ENCODE measurements around the gene FGGY. TPM values are rescaled to one million over a fixed set of nuclear protein-coding genes. Genes with fewer than 3 reads are reported as not detected.

FGGY gene
- total RNA-seq, 4 donors from 2014 or later = 12.4 to 17.5 (median 16.1) TPM

GRCh38 chr1:59302297-59302696 is 5.4 kb downstream of the FGGY start:
- DNase-seq (ENCODE audit: low spot score in 2 of 2) = no peak
- peaks cover 17% of the 10 kb centered on the region for H3K4me1 ChIP-seq
- H3K27me3 ChIP-seq = no peaks in the 10 kb centered on the region
- H3K36me3 ChIP-seq = no peaks in the 10 kb centered on the region
- TF ChIP-seq CTCF (IDR thresholded peaks at IDR 0.05) (no peak), POLR2A (IDR thresholded peaks at IDR 0.05) (no peak), EP300 (IDR thresholded peaks at IDR 0.05) (no peak), POLR2AphosphoS5 (IDR thresholded peaks at IDR 0.05) (no peak)
- no peaks in the 10 kb centered on the region for H3K9me3 ChIP-seq
- no peak overlapping the region for H3K4me3 ChIP-seq
- 95% methylated on average over 1 of the region's 1 CpG for WGBS
- no peak overlapping the region for H3K27ac ChIP-seq

- Histone ChIP-seq H3K4me1 (peaks cover 12% of the 10 kb centered on the region), H3K4me3 (no peak overlapping the region), H3K36me3 (no peaks in the 10 kb centered on the region), H3K27ac (no peak overlapping the region), H3K9me3 (no peaks in the 10 kb centered on the region), H3K27me3 (no peaks in the 10 kb centered on the region)
- TF ChIP-seq POLR2AphosphoS5 (IDR thresholded peaks at IDR 0.05) (no peak), EP300 (IDR thresholded peaks at IDR 0.05) (no peak), CTCF (IDR thresholded peaks at IDR 0.05) (no peak)
- DNase-seq (ENCODE audit: low spot score in 2 of 2) = no peak
- WGBS = 70% methylated on average over 2 of the region's 2 CpGs
Observed at GRCh38 chr1:59302871-59303270, 6.0 kb downstream of the FGGY start.

GRCh38 chr1:59305188-59305587 is 8.3 kb downstream of the FGGY start:
- Histone ChIP-seq H3K36me3 (no peaks in the 10 kb centered on the region), H3K27me3 (no peaks in the 10 kb centered on the region), H3K4me1 (no peaks in the 10 kb centered on the region), H3K27ac (no peak overlapping the region), H3K4me3 (no peak overlapping the region), H3K9me3 (no peaks in the 10 kb centered on the region)
- TF ChIP-seq CTCF (IDR thresholded peaks at IDR 0.05) (no peak), POLR2AphosphoS5 (IDR thresholded peaks at IDR 0.05) (no peak)
- no peak for DNase-seq (ENCODE audit: low spot score in 2 of 2)

- no peaks in the 10 kb centered on the region for H3K9me3 ChIP-seq
- TF ChIP-seq EP300 (IDR thresholded peaks at IDR 0.05) = no peak
- no peak for TF ChIP-seq POLR2A (IDR thresholded peaks at IDR 0.05)
- TF ChIP-seq CTCF (IDR thresholded peaks at IDR 0.05) = no peak
- no peak for TF ChIP-seq POLR2AphosphoS5 (IDR thresholded peaks at IDR 0.05)
- no peaks in the 10 kb centered on the region for H3K36me3 ChIP-seq
- no peak overlapping the region for H3K27ac ChIP-seq
- H3K4me1 ChIP-seq = no peaks in the 10 kb centered on the region
- no peaks in the 10 kb centered on the region for H3K27me3 ChIP-seq
- no peak overlapping the region for H3K4me3 ChIP-seq
- no peak for DNase-seq (ENCODE audit: low spot score in 2 of 2)
Observed at GRCh38 chr1:59307591-59307990, 10.7 kb downstream of the FGGY start.

GRCh38 chr1:59308839-59309238 is 11.9 kb downstream of the FGGY start:
- Histone ChIP-seq H3K9me3 (no peaks in the 10 kb centered on the region), H3K36me3 (no peaks in the 10 kb centered on the region), H3K27ac (no peak overlapping the region), H3K27me3 (no peaks in the 10 kb centered on the region), H3K4me1 (no peaks in the 10 kb centered on the region), H3K4me3 (no peak overlapping the region)
- TF ChIP-seq POLR2A (IDR thresholded peaks at IDR 0.05) (no peak), CTCF (IDR thresholded peaks at IDR 0.05) (no peak), EP300 (IDR thresholded peaks at IDR 0.05) (no peak), POLR2AphosphoS5 (IDR thresholded peaks at IDR 0.05) (no peak)
- DNase-seq (ENCODE audit: low spot score in 2 of 2) = no peak
